ENCODE results near the gene PCCB. TPM values are rescaled to one million over a fixed set of nuclear protein-coding genes. Genes with fewer than 3 reads are reported as not detected.
A peak's percentile ranks its signal among the peaks of the same experiment; 100 is the strongest.
"Not testable (repeated sequence)": the region's sequence is repeated elsewhere in the genome, so short reads cannot be mapped to it uniquely, and the experiment has no call there.

The PCCB gene
- total RNA-seq, 1 experiment from 2014 or later = 89.0 TPM

DNA sequence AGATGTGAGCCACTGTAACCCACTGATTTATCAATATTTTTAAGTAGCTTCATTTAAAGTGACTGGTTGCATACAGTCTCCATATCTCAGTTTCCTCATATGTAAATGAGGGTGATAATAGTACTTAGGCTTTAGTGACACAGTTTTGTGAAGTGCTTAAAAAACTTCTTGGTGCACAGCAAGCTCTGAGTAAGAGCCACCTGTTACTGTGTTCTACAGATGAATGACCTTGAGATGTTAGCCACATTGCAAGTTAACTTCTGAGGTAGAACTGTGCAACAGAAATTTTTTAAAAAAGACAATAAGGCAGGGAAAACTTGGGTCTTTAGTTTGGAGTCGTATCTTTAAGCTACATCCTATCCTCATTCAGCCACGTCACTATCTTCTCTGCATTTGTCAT lies 43.1 kb downstream of the PCCB start:
- DNase-seq (ENCODE audit: low read depth, low spot score) = no peak
- in situ Hi-C loops (cut with HindIII; ENCODE audit: low pct_unique_long_range_greater_than_20kb, low sequenced_read_pairs) = no loop called here

- no peak for DNase-seq (ENCODE audit: low read depth, low spot score)
- in situ Hi-C loops (cut with HindIII; ENCODE audit: low pct_unique_long_range_greater_than_20kb, low sequenced_read_pairs) = no loop called here
Measured at GRCh38 chr3:136294176-136294575, 44.0 kb downstream of the PCCB start.

DNA sequence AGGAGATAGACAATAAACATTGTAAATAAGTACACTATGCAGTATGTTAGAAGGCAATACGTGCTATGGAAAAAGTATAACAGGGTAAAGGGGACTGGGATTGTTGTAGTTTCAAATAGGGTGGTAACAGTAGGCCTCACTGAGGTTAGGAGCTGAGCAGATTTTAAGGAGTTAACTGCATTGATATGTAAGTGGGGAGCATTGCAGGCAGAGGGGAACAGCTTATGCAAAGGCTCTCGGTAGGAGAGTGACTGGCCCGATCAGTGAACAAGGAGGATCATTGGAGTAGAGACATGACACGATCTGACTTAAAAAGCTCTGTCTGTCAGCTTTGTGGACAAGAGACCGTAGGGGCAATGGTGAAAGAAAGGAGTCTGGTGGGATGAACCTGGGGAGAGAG lies 46.8 kb downstream of the PCCB start:
- DNase-seq (ENCODE audit: low read depth, low spot score) = no peak
- in situ Hi-C loops (cut with HindIII; ENCODE audit: low pct_unique_long_range_greater_than_20kb, low sequenced_read_pairs) = no loop called here

DNA sequence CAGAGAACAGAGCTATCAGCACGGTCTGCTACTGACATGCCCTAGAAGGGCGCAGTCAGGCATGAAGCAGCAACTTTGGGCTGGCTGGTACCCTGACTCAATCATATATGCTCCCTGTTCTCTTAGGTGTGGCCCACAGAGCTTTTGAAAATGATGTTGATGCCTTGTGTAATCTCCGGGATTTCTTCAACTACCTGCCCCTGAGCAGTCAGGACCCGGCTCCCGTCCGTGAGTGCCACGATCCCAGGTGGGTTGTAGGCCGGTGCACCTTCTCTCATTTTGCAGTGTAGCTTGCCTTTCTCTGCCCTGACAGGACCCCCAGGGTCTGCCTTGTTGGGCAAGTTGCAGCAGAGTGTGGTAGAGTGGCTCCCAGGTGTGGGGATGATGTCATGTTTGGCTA lies 47.7 kb downstream of the PCCB start:
- in situ Hi-C loops (cut with HindIII; ENCODE audit: low pct_unique_long_range_greater_than_20kb, low sequenced_read_pairs) = no loop called here
- no peak for DNase-seq (ENCODE audit: low read depth, low spot score)

- DNase-seq (ENCODE audit: low read depth, low spot score) = no peak
- in situ Hi-C loops (cut with HindIII; ENCODE audit: low pct_unique_long_range_greater_than_20kb, low sequenced_read_pairs) = no loop called here
Measured at GRCh38 chr3:136300444-136300843, 50.3 kb downstream of the PCCB start.

DNA sequence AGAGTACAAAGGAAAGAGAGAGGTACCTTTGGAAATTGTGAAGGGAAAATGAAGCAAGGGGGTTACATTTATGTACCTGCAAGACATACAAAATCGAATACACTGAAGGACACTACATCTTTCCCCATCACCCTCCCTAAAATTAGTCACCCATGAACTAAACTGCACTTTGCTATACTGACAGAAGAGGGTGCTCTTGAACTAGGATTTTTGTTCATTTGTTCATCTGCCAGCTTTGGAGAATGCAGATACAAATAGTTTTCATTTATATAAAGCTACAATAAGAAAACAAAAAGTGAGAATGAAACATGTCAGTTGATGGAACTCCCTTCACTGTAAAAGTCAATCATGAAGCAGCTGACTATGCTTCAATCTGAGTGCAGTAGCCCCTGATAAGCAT lies 55.7 kb downstream of the PCCB start:
- in situ Hi-C loops (cut with HindIII; ENCODE audit: low pct_unique_long_range_greater_than_20kb, low sequenced_read_pairs) = no loop called here

DNA sequence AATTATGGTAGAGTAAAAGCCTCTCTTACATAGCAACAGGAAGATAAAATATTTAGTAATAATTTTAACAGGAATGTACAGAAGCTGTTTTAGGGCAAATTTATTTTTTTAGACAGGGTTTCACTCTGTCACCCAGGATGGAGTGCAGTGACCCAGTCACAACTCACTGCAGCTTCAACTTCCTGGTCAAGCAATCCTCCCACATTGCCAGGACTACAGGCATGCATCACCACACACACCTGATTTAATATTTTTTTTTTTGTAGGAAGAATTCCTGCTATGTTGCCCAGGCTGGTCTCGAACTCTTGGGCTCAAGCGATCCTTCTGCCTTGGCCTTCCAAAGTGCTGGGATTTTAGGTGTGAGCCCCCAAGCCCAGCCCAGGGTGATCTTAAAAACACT lies 61.1 kb downstream of the PCCB start:
- DNase-seq (ENCODE audit: low read depth, low spot score) = no peak
- in situ Hi-C loops (cut with HindIII; ENCODE audit: low pct_unique_long_range_greater_than_20kb, low sequenced_read_pairs) = no loop called here

More for the DNA sequence above, 55.7 kb downstream of the PCCB start:
- peak; percentile 60 for DNase-seq (ENCODE audit: low read depth, low spot score)

DNA sequence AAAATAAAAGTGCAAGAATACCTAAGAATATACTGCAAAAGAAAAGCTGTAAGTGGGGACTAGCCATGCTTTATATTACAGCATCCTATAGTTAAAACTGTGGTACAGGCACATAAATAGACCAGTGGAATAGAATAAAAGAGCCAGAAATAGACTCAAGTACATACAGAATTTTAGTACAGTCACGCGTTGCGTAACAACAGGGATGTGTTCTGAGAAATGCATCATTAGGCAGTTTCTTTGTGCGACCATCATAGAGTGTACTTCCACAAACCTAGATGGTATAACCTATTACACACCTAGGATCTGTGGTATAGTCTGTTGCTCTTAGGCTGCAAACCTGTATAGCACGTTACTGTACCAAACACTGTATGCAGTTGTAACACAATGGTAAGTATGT lies 61.8 kb downstream of the PCCB start:
- in situ Hi-C loops (cut with HindIII; ENCODE audit: low pct_unique_long_range_greater_than_20kb, low sequenced_read_pairs) = no loop called here
- DNase-seq (ENCODE audit: low read depth, low spot score) = no peak

GRCh38 chr3:136326316-136326715 lies 76.2 kb downstream of the PCCB start:
- in situ Hi-C loops (cut with HindIII; ENCODE audit: low pct_unique_long_range_greater_than_20kb, low sequenced_read_pairs) = no loop called here
- DNase-seq (ENCODE audit: low read depth, low spot score) = no peak

DNA sequence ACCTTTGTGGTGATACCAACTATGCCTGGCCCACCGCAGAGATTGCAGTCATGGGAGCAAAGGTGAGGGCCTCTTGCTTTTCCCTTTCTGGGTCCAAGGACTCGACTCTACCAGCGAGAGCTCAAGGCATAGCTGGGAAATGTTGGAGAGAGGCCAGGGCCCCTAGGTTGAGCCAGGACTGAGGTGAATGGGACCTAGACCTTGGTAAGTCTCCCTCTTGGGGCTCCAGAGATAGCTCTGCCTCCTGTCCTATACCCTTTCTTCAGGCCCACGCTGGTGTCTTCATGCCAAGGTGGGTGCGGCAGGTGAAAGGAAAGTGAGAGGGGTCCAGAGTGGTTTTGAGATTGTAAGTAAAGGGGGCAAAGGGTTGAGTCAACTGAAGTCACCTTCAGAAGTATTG lies 77.5 kb downstream of the PCCB start:
- in situ Hi-C loops (cut with HindIII; ENCODE audit: low pct_unique_long_range_greater_than_20kb, low sequenced_read_pairs) = no loop called here
- no peak for DNase-seq (ENCODE audit: low read depth, low spot score)

- in situ Hi-C loops (cut with HindIII; ENCODE audit: low pct_unique_long_range_greater_than_20kb, low sequenced_read_pairs) = no loop called here
- no peak for DNase-seq (ENCODE audit: low read depth, low spot score)
Measured at GRCh38 chr3:136329593-136329992, 79.5 kb downstream of the PCCB start.

- no peak for DNase-seq (ENCODE audit: low read depth, low spot score)
- in situ Hi-C loops (cut with HindIII; ENCODE audit: low pct_unique_long_range_greater_than_20kb, low sequenced_read_pairs) = no loop called here
Measured at GRCh38 chr3:136330900-136331299, 80.8 kb downstream of the PCCB start.

- no peak for DNase-seq (ENCODE audit: low read depth, low spot score)
- in situ Hi-C loops (cut with HindIII; ENCODE audit: low pct_unique_long_range_greater_than_20kb, low sequenced_read_pairs) = no loop called here
Measured at GRCh38 chr3:136332302-136332701, 82.2 kb downstream of the PCCB start.

DNA sequence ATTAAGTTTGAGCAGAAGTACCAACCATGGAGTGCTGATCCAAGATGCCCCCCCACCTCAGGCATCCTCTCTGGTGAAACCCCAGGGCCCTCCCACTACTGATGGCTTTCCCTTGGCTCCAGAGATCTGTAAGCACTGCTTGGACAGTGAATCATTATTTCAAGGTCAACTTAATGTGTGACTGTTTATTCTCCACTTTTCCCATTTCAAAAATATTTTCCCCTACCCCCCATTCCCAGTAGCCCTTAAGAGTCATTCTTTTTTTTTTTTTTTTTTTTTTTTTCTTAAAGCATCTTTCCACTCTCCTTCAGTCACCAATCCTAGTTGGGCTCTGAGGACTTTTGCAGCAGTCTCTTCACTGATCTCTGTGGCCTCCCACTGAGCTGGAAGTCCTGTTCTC lies 82.6 kb downstream of the PCCB start:
- DNase-seq (ENCODE audit: low read depth, low spot score) = no peak
- in situ Hi-C loops (cut with HindIII; ENCODE audit: low pct_unique_long_range_greater_than_20kb, low sequenced_read_pairs) = no loop called here

- no peak for DNase-seq (ENCODE audit: low read depth, low spot score)
- in situ Hi-C loops (cut with HindIII; ENCODE audit: low pct_unique_long_range_greater_than_20kb, low sequenced_read_pairs) = no loop called here
Measured at GRCh38 chr3:136334209-136334608, 84.1 kb downstream of the PCCB start.

DNA sequence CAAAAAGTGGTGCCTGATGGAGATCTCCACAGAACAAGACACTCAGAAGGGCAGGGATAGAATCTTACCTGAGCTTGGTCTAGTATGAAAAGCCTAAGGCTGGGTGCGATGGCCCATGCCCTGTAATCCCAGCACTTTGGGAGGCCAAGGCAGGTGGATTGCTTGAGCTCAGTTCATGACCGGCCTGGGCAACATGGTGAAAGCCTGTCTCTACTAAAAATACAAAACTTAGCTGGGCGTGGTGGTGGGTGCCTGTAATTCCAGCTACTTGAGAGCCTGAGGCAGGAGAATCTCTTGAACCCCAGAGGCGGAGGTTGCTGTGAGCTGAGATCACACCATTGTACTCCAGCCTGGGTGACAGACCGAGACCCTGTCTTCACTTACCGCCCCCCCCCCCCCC lies 84.6 kb downstream of the PCCB start:
- DNase-seq (ENCODE audit: low read depth, low spot score); in situ Hi-C loops (cut with HindIII; ENCODE audit: low pct_unique_long_range_greater_than_20kb, low sequenced_read_pairs): not testable (repeated sequence)

- no peak for DNase-seq (ENCODE audit: low read depth, low spot score)
- in situ Hi-C loops (cut with HindIII; ENCODE audit: low pct_unique_long_range_greater_than_20kb, low sequenced_read_pairs) = no loop called here
Measured at GRCh38 chr3:136336329-136337100, 86.4 kb downstream of the PCCB start.

- in situ Hi-C loops (cut with HindIII; ENCODE audit: low pct_unique_long_range_greater_than_20kb, low sequenced_read_pairs) = no loop called here
- DNase-seq (ENCODE audit: low read depth, low spot score) = no peak
Measured at GRCh38 chr3:136343446-136343845, 93.3 kb downstream of the PCCB start.

DNA sequence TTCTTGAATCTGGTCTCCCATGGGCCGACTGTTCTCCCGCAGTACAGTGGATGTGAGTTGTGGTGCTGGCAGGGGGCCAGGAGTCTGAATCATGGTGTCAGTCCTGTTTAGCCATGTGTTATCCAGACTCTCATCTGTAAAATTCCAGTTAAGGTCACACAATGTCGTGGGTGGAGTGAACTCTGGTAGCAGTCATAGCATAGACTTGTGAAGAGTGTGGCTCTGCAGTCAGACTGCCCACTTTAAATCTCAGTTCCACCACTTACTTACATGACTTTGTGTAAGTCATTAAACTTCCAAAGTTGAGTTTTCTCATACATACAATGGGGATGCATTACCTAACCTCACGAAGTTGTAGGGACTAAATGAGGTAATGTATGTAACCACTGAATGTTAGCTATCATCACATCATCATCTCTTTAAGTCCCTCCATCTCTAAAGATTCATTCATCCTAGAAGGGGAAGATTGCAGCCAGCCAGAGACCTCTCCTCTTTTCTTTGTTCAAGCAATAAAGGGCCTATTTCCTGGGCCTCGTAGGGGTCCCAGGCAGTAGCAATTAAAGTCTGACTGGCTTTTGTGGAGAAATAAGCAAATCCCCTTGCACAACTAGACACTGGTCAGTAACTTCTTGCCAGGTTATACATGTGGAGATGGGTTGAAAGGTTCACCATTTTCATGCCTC lies 93.9 kb downstream of the PCCB start:
- in situ Hi-C loops (cut with HindIII; ENCODE audit: low pct_unique_long_range_greater_than_20kb, low sequenced_read_pairs) = no loop called here
- DNase-seq (ENCODE audit: low read depth, low spot score) = peak; percentile 17

Measured in SK-MEL-5 (cell line).